Naive thymus-derived CD8-positive, alpha-beta T cell (primary cell): ENCODE results near the gene CLEC16A. TPM values are rescaled to one million over a fixed set of nuclear protein-coding genes. Genes with fewer than 3 reads are reported as not detected.
A peak's percentile ranks its signal among the peaks of the same experiment; 100 is the strongest.

Experiments used
- ATAC-seq, 2 donors: fragments of 150-1000 bp; cut with Tn5 transposase in 1 of 2; sonication (Bioruptor Pico), chemical (Tn5 transposase) in 1 of 2; 1 replicate in 1 of 2; 2 replicates in 1 of 2; pipeline ENCODE4 v1.10.0; 2021; ENCODE audit warnings: mild to moderate bottlenecking in 2 of 2, moderate library complexity in 2 of 2
- POLR2A ChIA-PET: fragments of 350-600 bp; sonication (Branson Sonifier 250); formaldehyde crosslinking; loops from one replicate; lab custom pipeline; 2021; ENCODE audit warnings: antibody characterized with exemption; lab: Charles Lee
- DNase-seq, 10 donors: peaks; one replicate each; pipeline versions ENCODE4 v3.0.0 to v3.0.0-alpha.2; 2020 to 2022
- H3K27ac Mint-ChIP-seq, 10 donors: one replicate each; pipeline ENCODE4 v1.8.0; 2020 to 2022; ENCODE audit warnings: mild to moderate bottlenecking in 10 of 10, mixed read lengths in 10 of 10, moderate library complexity in 4 of 10, inconsistent platforms in 1 of 10
- H3K27me3 Mint-ChIP-seq, 5 donors: one replicate each; pipeline ENCODE4 v1.8.0; 2021 to 2022; ENCODE audit warnings: mixed read lengths in 5 of 5
- H3K36me3 Mint-ChIP-seq, 3 donors: one replicate each; pipeline ENCODE4 v1.8.0; 2020 to 2022; ENCODE audit warnings: mixed read lengths in 3 of 3, mild to moderate bottlenecking in 2 of 3, inconsistent platforms in 1 of 3
- H3K4me1 Mint-ChIP-seq, 4 donors: one replicate each; pipeline ENCODE4 v1.8.0; 2021 to 2022; ENCODE audit warnings: mixed read lengths in 4 of 4
- H3K4me3 Mint-ChIP-seq, 10 donors: one replicate each; pipeline ENCODE4 v1.8.0; 2020 to 2022; ENCODE audit warnings: mild to moderate bottlenecking in 10 of 10, mixed read lengths in 10 of 10, moderate library complexity in 6 of 10, inconsistent platforms in 1 of 10
- H3K9me3 Mint-ChIP-seq, 9 donors: one replicate each; pipeline ENCODE4 v1.8.0; 2020 to 2022; ENCODE audit warnings: mixed read lengths in 9 of 9, mild to moderate bottlenecking in 3 of 9, inconsistent platforms in 1 of 9, moderate library complexity in 1 of 9
- polyA plus RNA-seq, 3 donors: library from polyadenylated mRNA; unstranded; fragments of 300-500 nt; fragmentation: Illumina TruSeq; gene quantifications; one replicate each; pipeline ENCODE4 v1.2.3, GENCODE V29; 2021
- total RNA-seq, 8 experiments: library from RNA in 2 of 8; stranded (reverse) in 2 of 8; gene quantifications; one replicate each; pipeline ENCODE4 v1.2.3 and lab custom pipeline; 2021 to 2026

CLEC16A gene
- total and polyA plus RNA-seq, 5 experiments from 2014 or later, result 8.5 to 28.8 (median 19.4) TPM

DNA sequence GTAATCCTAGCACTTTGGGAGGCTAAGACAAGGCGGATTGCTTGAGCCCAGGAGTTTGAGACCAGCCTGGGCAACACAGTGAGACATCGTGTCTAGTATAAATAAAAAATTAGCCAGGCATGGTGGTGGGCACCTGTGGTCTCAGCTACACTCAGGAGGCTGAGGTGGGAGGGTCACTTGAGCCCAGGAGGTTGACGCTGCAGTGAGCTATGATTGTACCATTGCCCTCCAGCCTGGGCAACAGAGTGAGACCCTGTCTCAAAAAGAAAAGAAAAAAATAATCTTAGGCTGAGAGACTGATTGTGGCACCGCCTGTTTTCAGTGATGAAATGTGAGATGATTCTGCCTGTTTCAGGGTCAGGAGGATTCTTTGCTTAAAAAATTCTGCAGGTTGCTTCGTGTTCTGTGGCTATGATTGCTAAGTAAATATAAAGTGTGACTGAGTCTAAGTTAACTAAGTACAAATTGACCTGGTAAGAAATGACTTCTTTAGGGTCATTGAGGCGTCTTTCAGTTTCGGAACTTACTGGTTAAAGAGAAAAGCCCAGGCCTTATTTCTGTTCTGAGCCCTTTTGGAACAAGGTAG, 183.3 kb downstream of the CLEC16A start:
- DNase-seq (no peak), ATAC-seq (no peak)
- H3K4me3 Mint-ChIP-seq, result no peak overlapping the region
- no peaks in the 10 kb centered on the region for H3K27me3 Mint-ChIP-seq
- POLR2A ChIA-PET, result no interaction called here
- peak overlapping the region in 2 of 10 donors; percentile 6 to 40 for H3K27ac Mint-ChIP-seq
- H3K9me3 Mint-ChIP-seq, result no peaks in the 10 kb centered on the region
- H3K36me3 Mint-ChIP-seq, result peaks cover 7 to 61% (median 23%) of the 10 kb centered on the region in 3 donors
- peaks cover 21 to 39% (median 34%) of the 10 kb centered on the region in 4 donors for H3K4me1 Mint-ChIP-seq

- DNase-seq (peak in 1 of 10 donors; percentile 14), ATAC-seq (peak in 1 of 2 donors; percentile 76)
- POLR2A ChIA-PET, result no interaction called here
- no peaks in the 10 kb centered on the region for H3K27me3 Mint-ChIP-seq
- peak overlapping the region in 1 of 10 donors; percentile 3 for H3K4me3 Mint-ChIP-seq
- no peaks in the 10 kb centered on the region for H3K9me3 Mint-ChIP-seq
- H3K36me3 Mint-ChIP-seq, result peaks cover 7 to 57% (median 23%) of the 10 kb centered on the region in 3 donors
- H3K27ac Mint-ChIP-seq, result peak overlapping the region; percentile 17 to 84 (median 68)
- H3K4me1 Mint-ChIP-seq, result peaks cover 22 to 40% (median 36%) of the 10 kb centered on the region in 4 donors
These were observed 184.1 kb downstream of the CLEC16A start for GRCh38 chr16:11128211-11129141.

DNA sequence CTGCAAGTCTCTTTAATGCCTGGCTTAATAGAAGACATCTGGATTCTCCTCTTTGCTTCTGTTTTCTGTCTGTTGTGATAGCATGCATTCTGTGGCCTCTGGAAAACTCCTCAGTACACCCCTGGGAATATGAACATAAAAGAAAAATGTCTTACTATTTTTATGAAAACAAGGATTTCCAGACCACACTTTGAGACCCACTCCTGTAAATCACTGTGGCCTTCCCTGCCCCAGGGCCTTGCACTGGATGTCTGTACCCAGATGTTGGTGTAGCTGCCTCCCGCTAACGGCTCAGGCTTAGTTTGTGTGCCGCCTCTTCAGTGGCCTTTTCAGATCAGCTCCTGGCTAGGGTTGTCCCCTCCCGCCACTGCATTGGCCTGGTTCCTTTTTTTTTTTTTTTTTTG, 185.0 kb downstream of the CLEC16A start:
- POLR2A ChIA-PET, result no interaction called here

GRCh38 chr16:11130978-11131665, 186.8 kb downstream of the CLEC16A start:
- no peak for DNase-seq
- H3K4me3 Mint-ChIP-seq, result no peak overlapping the region
- no peaks in the 10 kb centered on the region for H3K27me3 Mint-ChIP-seq
- H3K4me1 Mint-ChIP-seq, result peaks cover 27 to 47% (median 38%) of the 10 kb centered on the region in 4 donors
- peak overlapping the region in 2 of 10 donors; percentile 50 to 79 for H3K27ac Mint-ChIP-seq
- no peaks in the 10 kb centered on the region for H3K9me3 Mint-ChIP-seq
- POLR2A ChIA-PET, result interaction anchor here (0.5 to 0.6 kb wide), 2 partner anchors 10 to 470 kb away, joined by 3 read pairs; no protein-coding TSS in a partner anchor
- ATAC-seq, result no peak
- peaks cover 6 to 44% (median 14%) of the 10 kb centered on the region in 3 donors for H3K36me3 Mint-ChIP-seq

More for the DNA sequence above, 185.0 kb downstream of the CLEC16A start:
- no peak for DNase-seq
- H3K4me1 Mint-ChIP-seq, result peaks cover 19 to 40% (median 36%) of the 10 kb centered on the region in 4 donors
- peak overlapping the region in 1 of 10 donors; percentile 26 for H3K27ac Mint-ChIP-seq
- H3K36me3 Mint-ChIP-seq, result peaks cover 7 to 49% (median 19%) of the 10 kb centered on the region in 3 donors
- ATAC-seq, result no peak
- H3K27me3 Mint-ChIP-seq, result no peaks in the 10 kb centered on the region
- H3K9me3 Mint-ChIP-seq, result no peaks in the 10 kb centered on the region
- H3K4me3 Mint-ChIP-seq, result no peak overlapping the region

GRCh38 chr16:11131706-11132105, 187.3 kb downstream of the CLEC16A start:
- Mint-ChIP-seq H3K4me3 (no peak overlapping the region), H3K27me3 (no peaks in the 10 kb centered on the region), H3K4me1 (peaks cover 27 to 53% (median 39%) of the 10 kb centered on the region in 4 donors), H3K9me3 (no peaks in the 10 kb centered on the region), H3K36me3 (peaks cover under 1 to 41% (median 9%) of the 10 kb centered on the region in 3 donors), H3K27ac (peak overlapping the region in 3 of 10 donors; percentile 75 to 85 (median 79))
- POLR2A ChIA-PET, result no interaction called here
- ATAC-seq, result no peak
- no peak for DNase-seq

DNA sequence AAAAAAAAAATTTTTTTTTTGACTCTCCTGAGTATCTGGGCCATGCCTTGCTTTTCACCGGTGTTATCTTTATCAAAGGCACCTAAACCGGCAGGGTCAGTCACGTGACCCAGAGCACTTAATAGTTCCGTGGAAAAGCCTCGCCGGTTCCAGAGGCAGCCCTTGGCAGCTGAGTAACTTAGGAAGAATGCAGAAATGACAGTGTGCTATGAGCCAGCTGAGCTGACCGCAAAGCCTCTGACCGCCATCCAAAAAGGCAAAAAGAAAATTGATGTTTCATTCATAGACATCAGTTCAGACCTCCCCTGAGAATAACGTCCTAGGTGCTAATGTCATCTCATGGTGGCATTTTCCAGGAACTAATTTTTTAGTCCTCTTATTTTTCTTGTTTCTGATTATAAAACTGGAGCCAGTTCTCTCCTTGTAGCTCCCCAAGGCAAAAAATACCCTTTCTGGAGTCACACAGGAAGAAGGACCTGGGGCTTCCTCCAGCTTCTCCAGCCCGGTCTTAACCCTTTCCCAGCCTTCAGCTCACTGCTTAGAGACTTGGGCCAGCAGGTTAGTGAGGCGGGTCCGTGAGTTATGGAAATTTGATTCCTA, 189.1 kb downstream of the CLEC16A start:
- POLR2A ChIA-PET, result interaction anchor here (2.5 kb wide), 1 partner anchor 122 kb away, joined by 6 read pairs; the partner anchor contains the start of gene SOCS1
- H3K36me3 Mint-ChIP-seq, result peaks cover 0 to 30% (median 7%) of the 10 kb centered on the region in 3 donors

DNA sequence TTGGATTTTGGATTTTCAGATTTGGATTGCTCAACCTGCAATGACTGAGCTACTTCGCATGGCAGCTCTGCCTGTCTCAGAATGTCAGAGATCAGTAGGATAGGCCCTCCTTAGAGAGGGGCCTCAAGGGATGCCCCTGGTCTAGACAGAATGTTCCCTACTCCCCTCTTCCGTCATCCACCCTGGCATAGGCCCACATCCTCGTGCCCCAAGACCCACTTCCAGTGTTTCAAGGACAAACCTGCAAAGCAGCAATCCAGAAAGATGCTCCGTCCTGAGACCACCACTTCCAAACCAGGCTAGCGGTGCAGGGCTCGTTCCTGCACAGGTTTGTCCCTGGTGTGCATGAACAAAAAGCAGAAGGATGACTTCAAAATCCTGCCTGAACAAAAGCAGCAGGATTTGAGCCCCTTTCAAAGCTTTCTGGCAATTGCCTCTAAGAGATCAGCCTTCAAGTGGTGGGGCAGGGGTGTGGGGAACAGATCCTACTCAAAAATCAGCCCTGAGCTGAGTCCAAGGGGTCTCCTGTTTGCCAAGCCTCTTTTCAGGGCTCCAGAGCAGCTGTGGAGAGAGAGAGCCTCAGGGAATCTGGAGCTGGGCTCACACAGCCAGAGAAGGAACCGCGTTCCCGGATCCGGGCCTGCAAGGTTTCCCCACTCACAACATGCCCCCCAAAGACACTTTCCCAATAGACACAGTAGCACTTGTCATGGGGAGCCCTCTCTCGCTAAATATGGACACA, 190.5 kb downstream of the CLEC16A start:
- H3K4me1 Mint-ChIP-seq, result peaks cover 28 to 63% (median 49%) of the 10 kb centered on the region in 4 donors
- POLR2A ChIA-PET, result interaction anchor here (2.5 kb wide), 1 partner anchor 121 kb away, joined by 6 read pairs; the partner anchor contains the start of gene SOCS1
- no peak overlapping the region for H3K4me3 Mint-ChIP-seq
- no peaks in the 10 kb centered on the region for H3K9me3 Mint-ChIP-seq
- H3K27me3 Mint-ChIP-seq, result no peaks in the 10 kb centered on the region
- peak overlapping the region in 1 of 10 donors; percentile 68 for H3K27ac Mint-ChIP-seq
- H3K36me3 Mint-ChIP-seq, result peaks cover 0 to 27% (median 7%) of the 10 kb centered on the region in 3 donors
- DNase-seq (no peak), ATAC-seq (no peak)

More for the DNA sequence above, 189.1 kb downstream of the CLEC16A start:
- Mint-ChIP-seq H3K4me1 (peaks cover 30 to 60% (median 44%) of the 10 kb centered on the region in 4 donors), H3K4me3 (no peak overlapping the region), H3K27me3 (no peaks in the 10 kb centered on the region), H3K9me3 (no peaks in the 10 kb centered on the region), H3K27ac (peak overlapping the region in 2 of 10 donors; percentile 60 to 69)
- DNase-seq (no peak), ATAC-seq (no peak)

GRCh38 chr16:11135464-11135973, 191.2 kb downstream of the CLEC16A start:
- no peaks in the 10 kb centered on the region for H3K9me3 Mint-ChIP-seq
- peaks cover 0 to 24% (median 7%) of the 10 kb centered on the region in 3 donors for H3K36me3 Mint-ChIP-seq
- ATAC-seq (no peak), DNase-seq (no peak)
- H3K27me3 Mint-ChIP-seq, result no peaks in the 10 kb centered on the region
- POLR2A ChIA-PET, result interaction anchor here (2.5 kb wide), 1 partner anchor 120 kb away, joined by 6 read pairs; the partner anchor contains the start of gene SOCS1
- peak overlapping the region in 1 of 10 donors; percentile 22 for H3K27ac Mint-ChIP-seq
- no peak overlapping the region for H3K4me3 Mint-ChIP-seq
- H3K4me1 Mint-ChIP-seq, result peaks cover 35 to 69% (median 54%) of the 10 kb centered on the region in 4 donors

DNA sequence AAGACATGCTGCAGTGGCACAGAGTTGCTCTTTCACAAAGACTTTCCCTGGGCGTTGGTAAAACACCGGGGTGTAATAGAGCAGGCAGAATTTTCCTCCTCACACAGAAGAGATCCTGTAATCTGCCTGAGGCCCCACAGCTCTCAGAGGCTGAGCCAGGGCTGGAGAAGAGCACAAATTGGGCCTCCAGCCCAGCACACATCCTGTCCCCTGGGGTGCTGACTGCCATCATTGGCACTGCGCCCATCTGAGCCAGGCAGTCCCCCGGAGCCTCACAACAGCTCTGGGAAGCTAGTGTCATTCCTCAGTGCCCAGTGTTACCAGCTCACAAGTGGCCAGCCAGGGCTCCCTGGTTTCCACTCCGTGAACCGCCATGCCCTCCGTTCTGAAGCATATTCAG, 192.2 kb downstream of the CLEC16A start:
- no peaks in the 10 kb centered on the region for H3K27me3 Mint-ChIP-seq
- ATAC-seq, result no peak
- H3K36me3 Mint-ChIP-seq, result peaks cover 0 to 19% (median 7%) of the 10 kb centered on the region in 3 donors
- H3K9me3 Mint-ChIP-seq, result no peaks in the 10 kb centered on the region
- DNase-seq, result no peak
- no peak overlapping the region for H3K4me3 Mint-ChIP-seq
- POLR2A ChIA-PET, result no interaction called here
- H3K4me1 Mint-ChIP-seq, result peaks cover 35 to 70% (median 54%) of the 10 kb centered on the region in 4 donors
- no peak overlapping the region for H3K27ac Mint-ChIP-seq

DNA sequence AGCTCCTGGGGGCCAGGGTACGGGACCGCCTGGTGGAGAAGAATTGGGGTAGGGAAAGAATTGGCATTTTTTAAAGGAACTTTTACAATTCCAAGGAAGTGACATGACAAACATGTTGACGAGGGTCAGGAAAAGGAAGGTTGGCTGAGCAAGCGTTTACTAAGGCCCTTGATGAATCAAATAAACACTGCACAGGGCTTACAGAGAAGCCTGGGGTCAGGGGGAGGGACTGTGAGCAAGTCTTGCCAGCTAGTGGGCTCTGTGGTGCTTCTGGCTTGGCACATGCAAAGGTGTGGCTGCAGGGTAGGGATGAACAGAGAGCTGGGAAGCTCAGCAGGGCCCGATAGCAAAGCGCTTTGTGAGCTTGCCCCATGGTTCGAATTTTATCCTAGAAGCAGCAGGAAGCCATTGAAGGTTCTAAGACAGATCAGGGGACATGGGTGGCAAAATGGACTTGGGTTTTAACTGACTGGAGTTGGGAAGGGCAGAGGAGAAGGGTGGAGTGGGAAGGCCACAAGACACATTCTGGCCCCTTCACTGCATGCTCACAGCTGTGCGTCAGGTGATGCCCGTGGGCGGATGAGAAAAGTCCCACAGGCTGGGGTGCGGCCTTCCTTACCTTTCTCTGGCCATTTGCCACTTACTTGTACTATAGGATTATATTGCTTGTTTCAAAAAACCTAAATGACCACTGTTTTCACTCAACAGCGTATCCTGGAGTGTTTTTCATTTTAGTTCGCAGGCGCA, 193.8 kb downstream of the CLEC16A start:
- H3K27ac Mint-ChIP-seq, result peak overlapping the region in 3 of 10 donors; percentile 20 to 62 (median 23)
- POLR2A ChIA-PET, result interaction anchor here (1.0 to 1.3 kb wide), 2 partner anchors 107 to 118 kb away, joined by 3 read pairs; partner anchors contain the start of gene SOCS1
- H3K27me3 Mint-ChIP-seq, result no peaks in the 10 kb centered on the region
- H3K4me3 Mint-ChIP-seq, result peak overlapping the region in 3 of 10 donors; percentile 15 to 48 (median 41)
- H3K36me3 Mint-ChIP-seq, result peaks cover 0 to 16% (median 7%) of the 10 kb centered on the region in 3 donors
- no peaks in the 10 kb centered on the region for H3K9me3 Mint-ChIP-seq
- ATAC-seq, result no peak
- peaks cover 31 to 68% (median 48%) of the 10 kb centered on the region in 4 donors for H3K4me1 Mint-ChIP-seq
- no peak for DNase-seq
